Measurements from ENCODE around the gene HRH1.
"Not testable (repeated sequence)": the region's sequence is repeated elsewhere in the genome, so short reads cannot be mapped to it uniquely, and the experiment has no call there.

HRH1 gene

DNA sequence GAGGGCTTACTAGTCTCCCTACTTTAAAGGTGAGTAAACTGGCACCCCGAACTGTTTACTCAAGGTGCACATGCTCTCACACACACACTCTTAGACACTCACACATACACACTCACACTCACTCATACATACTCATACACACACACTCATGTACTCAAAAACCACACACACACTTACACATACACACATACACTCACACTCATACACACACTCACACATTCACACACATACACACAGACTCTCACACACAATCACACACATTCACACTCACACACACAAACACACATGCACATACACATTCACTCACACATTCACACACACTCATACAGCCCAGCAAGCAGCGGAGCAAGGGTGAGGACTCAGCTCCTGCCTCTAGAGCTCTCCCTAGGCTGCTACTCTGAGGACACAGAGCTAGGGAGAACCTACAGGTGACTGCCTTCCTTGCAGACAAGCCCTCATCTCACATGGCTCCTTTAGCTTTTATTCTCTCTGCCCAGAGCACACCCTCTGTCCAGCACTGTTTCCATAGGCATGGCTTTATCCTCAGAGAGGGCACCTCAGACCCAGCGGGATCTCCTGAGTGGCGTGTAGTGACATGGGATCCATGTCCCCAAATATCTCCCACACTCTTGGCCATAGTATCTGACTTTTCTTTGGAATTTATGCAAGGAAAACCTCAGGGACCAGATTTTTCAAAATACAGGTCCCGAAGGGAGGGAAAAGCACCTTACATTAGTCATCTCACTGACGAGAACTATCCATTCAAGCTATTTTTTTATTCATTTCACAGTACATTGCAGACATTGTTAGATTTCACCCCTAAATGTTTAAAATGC lies 91.8 kb downstream of the HRH1 start:
- FAIRE-seq: no peak

DNA sequence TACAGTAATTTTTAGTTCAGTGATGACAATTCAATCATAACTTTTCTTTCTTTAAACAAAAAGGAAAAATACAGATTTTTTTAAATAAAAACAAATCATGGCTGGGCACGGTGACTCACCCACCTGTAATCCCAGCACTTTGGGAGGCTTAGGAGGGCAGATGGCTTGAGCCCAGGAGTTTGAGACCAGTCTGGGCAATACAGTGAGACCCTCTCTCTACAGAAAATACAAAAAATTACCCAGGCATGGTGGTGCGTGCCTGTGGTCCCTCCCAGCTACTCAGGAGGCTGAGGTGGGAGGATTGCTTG lies 92.3 kb downstream of the HRH1 start:
- FAIRE-seq: no peak

DNA sequence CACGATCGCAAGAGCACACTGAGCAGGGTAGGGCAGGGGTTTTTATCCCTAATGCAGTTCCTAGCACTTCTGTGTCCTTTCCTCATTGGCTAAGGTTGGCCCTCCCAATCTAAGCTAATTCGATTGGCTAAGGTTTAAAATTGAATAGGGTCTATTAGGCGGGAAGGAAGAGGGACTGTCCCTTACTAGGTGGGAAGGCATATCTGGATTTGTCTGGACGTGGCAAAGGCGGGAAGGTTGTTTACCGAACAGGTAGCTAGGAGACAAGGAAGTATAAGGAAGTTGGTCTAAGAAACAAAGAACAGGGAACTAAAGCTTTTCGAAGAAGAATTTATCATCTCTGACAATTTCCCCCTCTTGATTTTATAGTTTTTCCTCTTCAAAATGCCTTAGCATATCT lies 93.1 kb downstream of the HRH1 start:
- FAIRE-seq: no peak

DNA sequence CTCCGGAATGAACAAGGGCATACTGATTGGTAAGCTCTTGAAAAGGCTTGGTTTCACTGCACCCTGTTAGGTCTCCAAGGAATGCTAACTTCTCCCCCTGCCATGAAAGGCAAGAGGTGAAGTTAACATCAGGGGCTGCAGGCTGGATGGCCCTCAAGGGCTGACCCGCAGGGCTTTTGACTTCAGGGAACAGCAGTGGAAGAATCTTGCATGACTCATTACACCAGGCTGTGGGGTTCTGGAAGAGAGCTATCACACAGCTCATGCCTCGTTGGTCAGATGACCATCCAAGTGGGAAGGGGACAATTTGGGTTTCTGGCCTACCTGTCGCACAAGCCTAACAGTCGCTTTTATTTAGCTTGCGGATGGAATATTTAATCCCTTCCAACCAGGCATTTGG lies 94.3 kb downstream of the HRH1 start:
- no peak for FAIRE-seq

DNA sequence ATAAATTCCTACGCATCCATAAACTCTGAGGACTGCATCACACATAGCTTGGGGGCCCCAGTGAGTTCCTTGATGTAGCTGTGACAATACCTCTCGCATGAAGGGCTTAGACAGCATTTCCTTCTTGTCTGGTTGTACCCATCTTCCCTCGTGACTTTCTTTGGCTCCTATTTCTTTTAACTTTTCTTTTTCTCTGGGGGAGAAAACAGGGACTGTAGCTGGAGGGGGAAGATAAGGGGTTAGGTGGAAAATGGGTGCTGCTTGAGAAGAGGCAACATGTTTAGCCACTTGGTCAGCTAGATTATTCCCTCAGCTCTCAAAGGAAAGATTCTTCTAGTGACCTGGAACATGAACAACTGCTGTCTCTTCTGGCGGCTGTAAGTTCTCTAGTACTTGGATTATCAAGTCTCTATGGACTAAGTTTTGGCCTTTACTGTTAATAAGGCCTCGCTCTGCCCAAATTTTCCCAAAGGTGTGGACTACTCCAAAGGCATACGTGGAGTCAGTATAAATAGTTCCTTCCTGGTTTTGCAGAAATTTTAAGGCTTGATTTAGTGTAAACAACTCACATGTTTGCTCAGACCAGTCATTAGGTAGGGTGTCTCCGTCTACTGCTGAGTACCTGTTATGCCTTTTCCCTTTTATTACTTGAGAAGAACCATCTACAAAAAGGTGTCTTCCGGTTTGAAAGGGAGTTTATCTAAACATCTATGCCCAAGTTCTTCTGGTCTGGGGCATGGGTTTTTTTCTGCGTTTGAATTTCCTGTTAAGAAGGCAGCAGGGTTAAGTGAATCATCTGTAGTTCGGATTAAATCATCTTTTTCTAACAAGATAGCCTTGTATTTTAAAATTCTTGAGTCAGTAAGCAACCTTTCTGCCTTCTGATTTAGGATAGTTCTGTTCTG lies 96.9 kb downstream of the HRH1 start:
- no peak for FAIRE-seq

DNA sequence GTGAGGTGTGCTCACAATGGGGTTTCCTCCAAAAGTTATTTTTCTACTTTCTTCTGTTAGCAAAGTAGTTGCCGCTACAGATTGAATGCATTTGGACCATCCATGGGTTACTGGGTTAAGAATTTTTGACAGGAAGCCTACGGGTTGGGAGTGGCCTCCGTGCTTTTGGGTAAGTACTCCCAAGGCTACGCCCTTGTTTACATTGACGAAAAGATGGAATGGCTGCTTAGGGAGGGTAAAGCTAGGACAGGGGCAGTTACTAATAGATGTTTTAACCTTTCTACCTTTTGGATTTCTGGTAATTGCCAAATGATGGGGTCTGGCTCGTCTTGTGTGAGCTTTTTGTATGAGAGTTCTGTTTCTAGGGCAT lies 97.5 kb downstream of the HRH1 start:
- no peak for FAIRE-seq

DNA sequence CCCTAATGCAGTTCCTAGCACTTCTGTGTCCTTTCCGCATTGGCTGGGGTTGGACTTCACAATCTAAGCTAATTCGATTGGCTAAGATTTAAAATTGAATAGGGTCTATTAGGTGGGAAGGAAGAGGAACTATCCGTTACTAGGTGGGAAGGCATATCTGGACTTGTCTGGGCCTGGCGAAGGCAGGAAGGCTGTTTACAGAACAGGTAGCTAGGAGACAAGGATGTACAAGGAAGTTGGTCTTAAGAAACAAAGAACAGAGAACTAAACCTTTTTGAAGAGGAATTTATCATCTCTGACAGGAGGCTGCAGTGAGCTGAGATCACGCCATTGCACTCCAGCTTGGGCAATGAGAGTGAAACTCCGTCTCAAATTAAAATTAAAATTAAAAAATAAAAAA lies 100.6 kb downstream of the HRH1 start:
- no peak for FAIRE-seq

DNA sequence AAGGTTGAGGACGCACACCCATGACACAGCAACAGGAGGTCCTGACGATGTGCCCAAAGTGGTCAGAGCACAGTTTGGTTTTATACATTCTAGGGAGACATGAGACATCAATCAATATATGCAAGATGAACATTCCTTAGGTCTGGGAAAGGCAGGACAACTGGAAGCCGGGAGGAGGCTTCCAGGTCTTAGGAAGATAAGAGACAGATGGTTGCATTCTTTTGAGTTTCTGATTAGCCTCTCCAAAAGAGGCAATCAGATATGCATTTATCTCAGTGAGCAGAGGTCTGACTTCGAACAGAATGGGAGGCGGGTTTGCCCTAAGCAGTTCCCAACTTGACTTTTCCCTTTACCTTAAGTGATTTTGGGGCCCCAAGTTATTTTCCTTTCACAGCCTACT lies 101.2 kb downstream of the HRH1 start:
- FAIRE-seq: not testable (repeated sequence)

DNA sequence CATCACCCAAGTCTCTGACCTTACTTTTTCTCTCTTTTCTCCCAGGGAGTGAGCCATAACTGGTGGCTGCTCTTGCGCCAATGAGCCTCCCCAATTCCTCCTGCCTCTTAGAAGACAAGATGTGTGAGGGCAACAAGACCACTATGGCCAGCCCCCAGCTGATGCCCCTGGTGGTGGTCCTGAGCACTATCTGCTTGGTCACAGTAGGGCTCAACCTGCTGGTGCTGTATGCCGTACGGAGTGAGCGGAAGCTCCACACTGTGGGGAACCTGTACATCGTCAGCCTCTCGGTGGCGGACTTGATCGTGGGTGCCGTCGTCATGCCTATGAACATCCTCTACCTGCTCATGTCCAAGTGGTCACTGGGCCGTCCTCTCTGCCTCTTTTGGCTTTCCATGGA lies 104.7 kb downstream of the HRH1 start:
- FAIRE-seq: no peak

DNA sequence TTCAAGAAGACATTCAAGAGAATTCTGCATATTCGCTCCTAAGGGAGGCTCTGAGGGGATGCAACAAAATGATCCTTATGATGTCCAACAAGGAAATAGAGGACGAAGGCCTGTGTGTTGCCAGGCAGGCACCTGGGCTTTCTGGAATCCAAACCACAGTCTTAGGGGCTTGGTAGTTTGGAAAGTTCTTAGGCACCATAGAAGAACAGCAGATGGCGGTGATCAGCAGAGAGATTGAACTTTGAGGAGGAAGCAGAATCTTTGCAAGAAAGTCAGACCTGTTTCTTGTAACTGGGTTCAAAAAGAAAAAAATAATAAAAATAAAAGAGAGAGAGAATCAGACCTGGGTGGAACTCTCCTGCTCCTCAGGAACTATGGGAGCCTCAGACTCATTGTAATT lies 106.2 kb downstream of the HRH1 start:
- FAIRE-seq: no peak

DNA sequence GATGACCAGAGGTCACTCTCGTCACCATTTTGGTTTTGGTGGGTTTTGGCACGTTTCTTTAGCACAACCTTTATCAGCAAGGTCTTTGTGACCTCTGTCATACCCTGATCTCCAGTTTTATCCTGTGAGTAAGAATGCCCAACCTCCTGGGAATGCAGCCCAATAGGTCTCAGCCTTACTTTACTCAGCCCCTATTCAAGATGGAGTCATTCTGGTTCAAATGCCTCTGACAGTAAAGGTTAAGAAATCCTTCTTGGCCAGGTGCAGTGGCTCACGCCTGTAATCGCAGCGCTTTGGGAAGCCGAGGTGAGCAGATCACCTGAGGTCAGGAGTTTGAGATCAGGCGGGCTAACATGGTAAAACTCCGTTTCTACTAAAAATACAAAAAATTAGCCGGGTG lies 114.7 kb downstream of the HRH1 start:
- no peak for FAIRE-seq

DNA sequence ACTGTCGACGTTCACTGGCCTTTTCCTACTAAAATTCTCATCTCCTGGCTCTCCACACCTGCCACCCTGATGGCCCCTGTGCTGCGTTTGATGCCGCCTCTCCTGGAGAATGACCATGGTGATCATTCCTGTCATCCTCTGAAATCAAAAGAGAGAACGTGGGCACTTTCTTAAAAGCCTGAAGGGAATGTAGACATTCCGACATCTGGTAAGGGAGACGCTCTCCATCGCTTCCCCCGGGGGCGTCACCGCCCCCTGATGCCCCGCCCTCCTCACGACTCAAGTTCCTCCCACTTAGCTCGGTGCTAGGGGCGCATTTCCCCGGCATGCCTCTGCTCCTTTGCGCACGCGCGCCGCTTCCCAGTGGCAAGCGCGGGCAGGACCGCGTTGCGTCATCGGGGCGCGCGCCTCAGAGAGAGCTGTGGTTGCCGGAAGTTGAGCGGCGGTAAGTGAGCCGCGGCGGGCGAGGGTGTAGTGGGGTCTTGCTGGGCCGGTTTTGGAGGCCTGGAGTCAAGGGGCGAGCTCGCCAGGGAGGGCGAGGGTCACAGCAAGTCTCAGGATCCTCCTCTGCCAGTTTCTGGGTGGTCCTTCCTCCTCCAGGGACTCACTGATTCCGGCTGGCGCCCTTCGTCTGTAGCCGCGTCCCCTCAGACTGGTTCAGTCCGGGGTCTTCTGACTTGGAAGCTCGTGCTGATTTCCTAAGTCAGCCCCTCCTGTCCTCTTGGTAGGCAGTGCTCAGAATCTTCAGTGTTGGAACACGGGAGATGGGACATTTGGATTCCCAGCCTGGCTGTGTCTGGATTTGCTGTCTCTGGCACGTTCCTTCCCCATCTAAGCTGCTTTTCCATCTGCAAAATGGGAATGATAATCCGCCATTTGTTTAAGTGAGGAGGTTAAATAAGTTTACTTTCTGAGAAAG lies 118.0 kb downstream of the HRH1 start, which contains the start of gene ATG7:
Gene ATG7 (plus strand): TSS at position 412 of the 919 bp plus-strand sequence. CDS start 26,299 bp downstream, outside the sequence.
- FAIRE-seq: no peak

DNA sequence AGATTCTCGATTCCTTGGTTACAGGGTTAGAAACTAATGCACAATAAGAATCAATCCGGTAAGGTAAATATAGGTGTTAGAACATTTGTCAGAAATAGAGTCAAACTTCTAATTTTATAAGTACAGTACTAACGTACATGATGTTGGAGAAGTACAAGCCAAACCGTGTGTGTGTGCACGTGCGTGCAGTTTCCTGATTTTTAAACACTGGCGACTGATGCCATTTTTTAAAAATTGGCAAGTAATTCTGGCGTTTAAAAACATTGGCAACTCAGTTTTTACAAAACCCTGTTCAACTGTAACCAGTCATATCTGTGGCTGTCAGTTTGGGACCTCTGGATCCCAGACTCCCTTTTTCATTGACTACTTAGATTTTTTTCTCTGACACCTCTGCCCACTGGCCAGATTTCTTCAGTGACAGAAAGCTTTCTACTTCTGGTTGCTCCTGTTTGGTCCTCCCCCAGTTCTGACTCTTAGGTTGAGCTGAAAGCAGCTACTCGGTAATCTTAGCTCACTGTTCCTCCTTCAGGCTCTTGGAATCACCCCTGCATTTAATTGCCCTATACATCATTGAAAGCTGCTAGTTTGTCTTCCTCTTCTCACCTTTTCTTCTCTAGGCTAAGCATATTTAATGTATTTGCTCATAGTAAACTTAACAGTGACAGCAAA lies 118.7 kb downstream of the HRH1 start:
- no peak for FAIRE-seq

DNA sequence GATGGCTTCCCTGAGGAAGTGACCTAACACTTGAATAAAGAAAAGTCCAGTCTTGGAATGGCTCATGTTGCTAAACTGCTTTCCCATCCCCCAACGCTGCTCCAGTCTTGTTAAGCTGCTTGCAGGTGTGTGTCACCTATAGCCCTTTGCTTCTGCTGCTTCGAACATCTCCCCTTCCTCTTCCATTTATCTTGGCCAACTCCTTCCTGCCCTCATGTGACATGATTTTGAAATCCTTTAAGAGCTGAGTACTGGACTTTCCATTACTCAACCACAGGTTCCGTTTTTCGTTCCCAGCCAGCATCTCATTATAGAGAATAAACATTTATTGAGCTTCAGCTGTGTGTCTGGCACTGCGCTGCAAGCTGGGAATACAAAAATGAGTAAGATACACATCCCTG lies 119.6 kb downstream of the HRH1 start:
- no peak for FAIRE-seq

DNA sequence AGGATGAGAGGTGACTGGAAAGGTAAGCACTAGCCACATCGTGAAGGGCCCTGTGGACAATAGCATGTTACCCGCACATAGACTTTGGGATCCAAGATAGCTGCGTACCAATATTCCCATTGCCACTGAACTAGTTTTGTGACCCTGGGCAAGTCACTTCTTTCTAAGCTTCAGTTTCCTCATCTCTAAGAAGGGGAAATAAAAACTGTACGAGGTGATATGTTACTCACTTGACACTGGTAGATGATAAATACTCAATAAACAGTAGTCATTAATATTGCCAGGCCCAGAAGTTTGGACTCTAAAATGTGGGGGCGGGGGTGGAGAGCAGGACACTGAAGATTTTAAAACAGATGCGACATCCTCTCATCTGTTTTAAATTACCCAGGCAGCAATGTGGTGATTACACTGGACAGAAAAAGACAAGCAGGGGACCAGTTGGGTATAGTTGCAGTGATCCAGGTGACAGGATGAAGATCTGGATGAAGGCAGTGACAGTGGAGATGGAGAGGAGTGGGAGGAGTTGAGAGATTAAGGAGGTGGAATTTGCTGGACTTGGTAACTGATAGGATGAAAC lies 120.4 kb downstream of the HRH1 start:
- FAIRE-seq: no peak

DNA sequence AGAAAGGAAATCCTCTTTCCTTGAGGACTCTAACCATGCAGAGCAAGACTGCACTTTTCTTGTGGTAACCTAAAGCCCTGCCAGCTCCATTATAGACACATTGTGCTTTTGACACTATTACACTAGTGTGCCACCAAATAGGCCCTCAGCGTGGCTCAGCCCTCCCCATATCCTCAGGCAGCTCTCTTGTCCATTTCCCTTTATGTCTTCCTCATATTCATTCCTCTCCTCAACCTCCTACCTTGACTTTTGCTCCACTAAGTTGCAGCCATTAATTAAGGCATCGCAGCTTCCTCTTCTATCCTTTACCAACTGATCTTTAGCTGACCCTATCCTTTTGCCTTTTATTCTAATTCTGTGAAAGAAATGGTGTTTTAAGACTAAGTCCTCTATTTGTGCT lies 121.6 kb downstream of the HRH1 start:
- no peak for FAIRE-seq

DNA sequence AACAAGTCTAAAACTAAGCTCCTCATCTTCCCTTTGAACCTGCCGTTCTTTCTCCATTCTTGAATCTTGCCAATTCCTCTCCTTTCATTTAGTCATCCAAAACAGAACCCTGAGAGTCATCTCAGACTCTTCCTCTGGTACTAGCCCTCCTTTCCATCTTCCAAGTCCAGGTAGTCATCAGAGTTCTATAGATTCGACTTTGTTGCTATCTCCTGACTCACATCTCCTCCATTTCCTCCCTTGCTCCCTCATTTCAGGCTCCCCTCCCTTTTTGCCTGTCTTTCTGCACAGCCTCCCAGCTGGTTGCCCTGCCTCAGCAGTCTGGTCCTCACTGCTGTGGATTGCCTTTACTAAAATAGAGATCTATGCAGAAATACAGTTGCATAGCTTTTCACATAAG lies 122.6 kb downstream of the HRH1 start:
- no peak for FAIRE-seq

DNA sequence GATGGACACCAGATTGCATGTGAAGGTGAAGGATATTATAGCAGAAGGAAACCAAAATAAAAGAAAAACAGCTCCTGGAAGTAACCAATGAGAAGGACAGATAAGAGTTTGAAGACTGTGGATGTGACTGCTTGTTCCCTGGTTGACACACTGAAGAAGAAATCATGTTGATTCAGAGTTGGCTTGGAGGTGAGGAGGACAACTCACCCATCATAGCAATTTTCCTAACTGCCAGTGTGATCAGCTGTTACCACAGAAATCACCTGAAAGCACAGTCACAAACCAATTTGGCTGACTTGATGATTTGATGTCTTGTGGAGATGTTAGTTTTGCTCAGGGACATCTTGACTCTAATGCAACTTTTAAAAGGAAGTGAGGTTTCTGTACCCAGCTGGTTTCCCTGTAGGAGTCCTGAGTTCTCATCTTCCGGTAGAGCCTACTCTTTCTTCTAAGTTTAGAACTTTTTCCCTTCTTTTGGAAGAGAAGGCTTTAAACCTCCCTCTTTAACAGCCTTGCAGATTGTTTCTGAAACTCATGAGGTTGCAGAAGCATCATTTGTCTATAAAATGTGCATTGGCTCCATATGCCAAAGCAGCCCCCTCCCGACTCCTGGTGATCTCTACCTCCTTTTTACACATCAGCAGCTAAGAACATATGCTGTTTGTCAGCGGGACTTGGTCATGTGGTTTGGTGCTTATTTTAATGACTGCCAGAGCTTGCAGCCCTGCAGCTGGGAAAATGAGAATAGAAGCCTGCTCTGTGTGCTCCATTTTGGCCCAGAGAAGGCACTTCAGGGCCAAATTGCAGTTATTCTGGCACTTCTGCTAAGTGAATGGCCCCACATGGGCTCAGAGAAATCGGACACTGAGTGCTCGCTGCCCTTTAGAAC lies 128.2 kb downstream of the HRH1 start:
- FAIRE-seq: no peak

DNA sequence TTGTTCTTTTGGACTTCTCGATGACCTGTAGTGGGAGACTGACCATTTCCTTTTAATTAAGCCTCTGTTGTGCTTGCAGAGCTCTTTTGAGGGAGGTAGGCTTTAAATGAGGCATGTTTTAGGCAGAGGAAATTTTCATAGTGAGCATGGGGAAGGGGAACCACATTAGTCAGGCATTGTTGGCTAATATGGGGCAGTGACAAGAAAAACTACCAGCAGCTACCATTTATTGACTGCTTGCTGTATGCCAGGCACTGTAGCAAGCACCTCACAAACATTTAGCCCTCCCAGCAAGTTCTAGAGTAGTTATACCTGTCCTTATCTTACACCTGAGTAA lies 128.8 kb downstream of the HRH1 start:
- no peak for FAIRE-seq

DNA sequence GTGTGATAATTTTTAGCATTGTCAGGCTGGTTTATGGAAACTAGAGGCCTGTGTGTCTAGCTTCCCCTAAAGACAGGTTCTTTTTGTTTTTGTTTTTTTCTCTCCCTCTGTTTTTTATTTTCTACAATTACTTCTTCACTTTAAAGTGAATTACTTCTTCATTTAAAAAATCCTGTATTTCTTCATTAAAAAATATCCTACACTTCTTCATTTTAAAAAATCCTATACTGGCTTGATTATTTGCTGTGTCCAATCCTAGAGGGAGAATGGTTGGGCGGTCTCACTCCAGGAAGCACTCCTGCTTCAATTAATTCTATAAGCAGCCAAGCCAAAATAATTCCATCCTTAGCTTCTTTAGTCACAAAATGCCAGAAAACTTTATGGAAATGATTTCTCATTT lies 129.7 kb downstream of the HRH1 start:
- FAIRE-seq: no peak

DNA sequence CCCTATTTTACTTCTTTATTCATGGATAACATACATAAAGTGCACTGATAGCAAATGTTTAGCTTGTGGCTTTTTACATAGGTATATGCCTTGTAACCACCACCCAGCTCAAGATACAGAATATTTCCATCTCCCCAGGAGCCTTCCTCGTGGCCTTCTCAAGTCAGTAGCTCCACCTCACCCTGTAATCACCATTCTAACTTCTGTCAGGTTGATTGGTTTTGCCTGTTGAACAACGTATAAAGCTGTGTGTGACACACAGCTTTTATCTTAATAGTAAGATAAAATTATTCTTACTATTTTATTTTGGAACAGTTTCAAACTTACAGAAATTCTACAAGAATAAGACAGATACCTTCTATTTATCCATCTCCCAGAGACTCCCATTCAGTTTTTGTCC lies 131.2 kb downstream of the HRH1 start:
- FAIRE-seq: no peak

Data from islet of Langerhans (tissue), 1 donor.